Measurements from ENCODE around the gene SLC6A3. TPM values are rescaled to one million over a fixed set of nuclear protein-coding genes. Genes with fewer than 3 reads are reported as not detected.
"Not testable (repeated sequence)": the region's sequence is repeated elsewhere in the genome, so short reads cannot be mapped to it uniquely, and the experiment has no call there.

The SLC6A3 gene
- total and polyA plus RNA-seq, 7 donors, result under 0.01 to 0.01 TPM; not detected in 5

GRCh38 chr5:1363160-1363559 lies 82.1 kb downstream of the SLC6A3 start:
- Histone ChIP-seq H3K4me3 (no peak overlapping the region), H3K4me1 (no peaks in the 10 kb centered on the region), H3K27ac (no peak overlapping the region), H3K9me3 (no peaks in the 10 kb centered on the region), H3K27me3 (ENCODE audit: insufficient read depth in 3 of 3, low read length in 2 of 3) (peaks cover 0 to 77% (median 13%) of the 10 kb centered on the region in 3 donors), H3K36me3 (ENCODE audit: insufficient read depth in 1 of 2, low read depth in 1 of 2) (no peaks in the 10 kb centered on the region)
- WGBS, 3 donors, result 31 to 36% (median 35%) methylated on average over 6 of the region's 6 CpGs
- intact Hi-C loops (cut with DNase I), result no loop called here
- TF ChIP-seq, protein P1, sequence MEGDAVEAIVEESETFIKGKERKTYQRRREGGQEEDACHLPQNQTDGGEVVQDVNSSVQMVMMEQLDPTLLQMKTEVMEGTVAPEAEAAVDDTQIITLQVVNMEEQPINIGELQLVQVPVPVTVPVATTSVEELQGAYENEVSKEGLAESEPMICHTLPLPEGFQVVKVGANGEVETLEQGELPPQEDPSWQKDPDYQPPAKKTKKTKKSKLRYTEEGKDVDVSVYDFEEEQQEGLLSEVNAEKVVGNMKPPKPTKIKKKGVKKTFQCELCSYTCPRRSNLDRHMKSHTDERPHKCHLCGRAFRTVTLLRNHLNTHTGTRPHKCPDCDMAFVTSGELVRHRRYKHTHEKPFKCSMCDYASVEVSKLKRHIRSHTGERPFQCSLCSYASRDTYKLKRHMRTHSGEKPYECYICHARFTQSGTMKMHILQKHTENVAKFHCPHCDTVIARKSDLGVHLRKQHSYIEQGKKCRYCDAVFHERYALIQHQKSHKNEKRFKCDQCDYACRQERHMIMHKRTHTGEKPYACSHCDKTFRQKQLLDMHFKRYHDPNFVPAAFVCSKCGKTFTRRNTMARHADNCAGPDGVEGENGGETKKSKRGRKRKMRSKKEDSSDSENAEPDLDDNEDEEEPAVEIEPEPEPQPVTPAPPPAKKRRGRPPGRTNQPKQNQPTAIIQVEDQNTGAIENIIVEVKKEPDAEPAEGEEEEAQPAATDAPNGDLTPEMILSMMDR (IDR thresholded peaks at IDR 0.05), result no peak
- DNase-seq, result no peak
- ATAC-seq, result no peak

DNA sequence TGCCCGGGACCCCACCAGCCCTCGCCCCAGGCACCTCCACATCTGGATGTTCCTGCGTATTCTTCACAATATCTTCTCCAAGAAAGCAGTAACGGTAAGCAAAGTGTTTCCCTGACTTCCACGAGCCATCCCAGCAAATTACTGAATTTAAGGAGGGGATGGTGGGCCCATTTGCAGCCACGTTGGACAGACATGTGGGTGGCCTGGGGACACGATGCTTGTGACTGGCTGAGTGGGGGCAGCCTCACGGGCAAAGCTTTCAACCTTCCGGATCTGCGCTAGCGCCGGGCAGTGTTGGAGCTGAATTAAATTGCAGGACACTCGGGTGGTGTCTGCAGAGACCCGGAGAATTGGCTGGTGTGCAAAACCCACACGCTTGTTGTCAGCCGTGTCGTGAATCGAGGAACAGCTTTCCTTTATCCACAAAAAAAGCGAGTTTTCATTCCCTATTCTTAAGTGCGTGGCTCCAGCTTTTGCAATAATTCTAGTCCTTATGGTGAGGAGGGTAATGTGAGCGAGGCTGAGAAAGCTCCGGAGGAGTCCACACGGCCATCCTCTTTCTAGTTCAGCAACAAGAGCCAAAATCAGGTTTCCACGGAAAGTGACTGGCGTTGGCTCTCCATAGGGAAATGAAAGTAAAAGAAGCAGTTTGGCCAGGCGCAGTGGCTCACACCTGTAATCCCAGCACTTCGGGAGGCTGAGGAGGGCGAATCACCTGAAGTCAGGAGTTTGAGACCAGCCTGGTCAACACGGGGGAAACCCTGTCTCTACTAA lies 82.8 kb downstream of the SLC6A3 start:
- intact Hi-C loops (cut with DNase I), result no loop called here
- DNase-seq, result no peak
- peaks cover 0 to 72% (median 13%) of the 10 kb centered on the region in 3 donors for H3K27me3 ChIP-seq (ENCODE audit: insufficient read depth in 3 of 3, low read length in 2 of 3)
- no peaks in the 10 kb centered on the region for H3K4me1 ChIP-seq
- no peaks in the 10 kb centered on the region for H3K9me3 ChIP-seq
- TF ChIP-seq, protein P1 (IDR thresholded peaks at IDR 0.05), result no peak
- no peak for ATAC-seq
- no peaks in the 10 kb centered on the region for H3K36me3 ChIP-seq (ENCODE audit: insufficient read depth in 1 of 2, low read depth in 1 of 2)
- no peak overlapping the region for H3K4me3 ChIP-seq
- WGBS, 3 donors, result 73 to 76% (median 75%) methylated on average over 29 of the region's 29 CpGs
- H3K27ac ChIP-seq, result no peak overlapping the region

DNA sequence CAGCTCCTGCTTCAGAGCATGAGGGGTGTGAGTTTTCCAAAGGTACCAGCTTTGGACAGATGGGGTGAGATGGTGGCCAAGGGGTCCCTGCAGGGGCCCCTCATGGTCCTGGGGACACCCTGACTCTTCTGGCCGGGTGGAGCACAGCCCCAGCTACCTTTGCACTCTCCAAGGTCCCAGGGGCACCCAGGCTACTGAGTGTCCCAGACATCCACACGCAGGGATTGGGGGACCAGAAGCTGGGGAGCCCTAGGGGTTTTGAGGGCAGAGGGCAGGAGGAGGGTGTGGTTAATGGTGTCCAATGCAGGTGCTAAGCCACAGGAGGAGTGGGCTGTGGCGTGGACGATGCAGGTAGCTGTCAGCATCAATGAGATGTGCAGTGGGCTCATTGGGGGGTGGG lies 84.4 kb downstream of the SLC6A3 start:
- TF ChIP-seq, protein P1 (IDR thresholded peaks at IDR 0.05), result no peak
- Histone ChIP-seq H3K4me3 (no peak overlapping the region), H3K27me3 (ENCODE audit: insufficient read depth in 3 of 3, low read length in 2 of 3) (peaks cover 0 to 64% (median 13%) of the 10 kb centered on the region in 3 donors), H3K36me3 (ENCODE audit: insufficient read depth in 1 of 2, low read depth in 1 of 2) (no peaks in the 10 kb centered on the region), H3K27ac (no peak overlapping the region), H3K9me3 (no peaks in the 10 kb centered on the region), H3K4me1 (no peaks in the 10 kb centered on the region)
- ATAC-seq, result no peak
- intact Hi-C loops (cut with DNase I), result no loop called here
- no peak for DNase-seq
- 58 to 72% (median 70%) methylated on average over 4 of the region's 4 CpGs for WGBS, 3 donors

- H3K4me3 ChIP-seq; H3K36me3 ChIP-seq (ENCODE audit: insufficient read depth in 1 of 2, low read depth in 1 of 2); H3K9me3 ChIP-seq; ATAC-seq; H3K4me1 ChIP-seq; intact Hi-C loops (cut with DNase I); DNase-seq; H3K27ac ChIP-seq: not testable (repeated sequence)
- peaks cover 0 to 64% (median 13%) of the 10 kb centered on the region in 3 donors for H3K27me3 ChIP-seq (ENCODE audit: insufficient read depth in 3 of 3, low read length in 2 of 3)
- WGBS, 3 donors, result 72 to 85% (median 80%) methylated on average over 7 of the region's 7 CpGs
These were observed 84.9 kb downstream of the SLC6A3 start for GRCh38 chr5:1360367-1360766.

DNA sequence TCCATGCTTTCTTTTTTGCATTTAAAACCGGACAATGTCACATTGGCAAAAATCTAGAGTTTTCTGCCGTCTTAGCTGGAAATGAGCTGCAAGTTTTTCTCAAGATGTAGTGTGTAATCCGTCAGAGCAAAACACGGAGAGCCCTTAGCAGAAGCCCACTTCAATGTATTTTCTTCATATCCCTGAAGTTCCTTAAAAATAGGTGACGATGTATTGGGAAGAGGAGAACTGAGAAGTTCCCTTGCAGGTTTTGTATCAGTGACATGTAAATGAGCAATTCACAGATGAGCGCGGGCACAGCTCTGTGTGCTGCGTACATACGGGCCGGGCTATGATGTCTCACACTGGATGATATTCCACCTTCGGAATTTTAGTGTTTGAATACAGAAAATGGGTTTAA lies 85.5 kb downstream of the SLC6A3 start:
- ATAC-seq, result no peak
- TF ChIP-seq, protein P1 (IDR thresholded peaks at IDR 0.05), result no peak
- Histone ChIP-seq H3K27ac (no peak overlapping the region), H3K4me3 (no peak overlapping the region), H3K9me3 (no peaks in the 10 kb centered on the region), H3K4me1 (no peaks in the 10 kb centered on the region), H3K36me3 (ENCODE audit: insufficient read depth in 1 of 2, low read depth in 1 of 2) (no peaks in the 10 kb centered on the region), H3K27me3 (ENCODE audit: insufficient read depth in 3 of 3, low read length in 2 of 3) (peaks cover 0 to 60% (median 13%) of the 10 kb centered on the region in 3 donors)
- 74 to 83% (median 79%) methylated on average over 11 of the region's 11 CpGs for WGBS, 3 donors
- intact Hi-C loops (cut with DNase I), result no loop called here
- DNase-seq, result no peak
